Activated CD8-positive, alpha-beta memory T cell treated with anti-CD3 and anti-CD28 coated beads for 24 hours (primary cell): ENCODE measurements around the gene SELENOS.

Source experiments
- DNase-seq: peaks from one replicate; pipeline ENCODE4 v3.0.0-alpha.2; 2020

Gene SELENOS

GRCh38 chr15:101277038-101277822, at the start of gene SELENOS:
TSS of gene SELENOS (minus strand) at chr15:101277485. CDS start at chr15:101277417, 68 bp downstream.
- DNase-seq: peak; percentile 94

GRCh38 chr15:101326462-101327146, 49.3 kb upstream of the SELENOS start:
- DNase-seq: no peak

- DNase-seq: no peak
These were observed 48.7 kb upstream of the SELENOS start for GRCh38 chr15:101326026-101326315.

GRCh38 chr15:101325263-101326025, 48.2 kb upstream of the SELENOS start:
- DNase-seq: no peak

- DNase-seq: no peak
These were observed 47.4 kb upstream of the SELENOS start for GRCh38 chr15:101324524-101325177.

- no peak for DNase-seq
These were observed 46.7 kb upstream of the SELENOS start for GRCh38 chr15:101323793-101324523.

- DNase-seq: no peak
These were observed 45.7 kb upstream of the SELENOS start for GRCh38 chr15:101322854-101323477.

GRCh38 chr15:101322016-101322695, 44.9 kb upstream of the SELENOS start:
- DNase-seq: no peak

- peak; percentile 80 for DNase-seq
These were observed 43.3 kb upstream of the SELENOS start for GRCh38 chr15:101320501-101321052.

GRCh38 chr15:101318839-101319238, 41.6 kb upstream of the SELENOS start:
- DNase-seq: no peak

- no peak for DNase-seq
These were observed 41.0 kb upstream of the SELENOS start for GRCh38 chr15:101318147-101318819.

GRCh38 chr15:101317336-101317872, 40.1 kb upstream of the SELENOS start:
- no peak for DNase-seq

GRCh38 chr15:101316529-101316928, 39.2 kb upstream of the SELENOS start:
- DNase-seq: no peak

- DNase-seq: no peak
These were observed 38.5 kb upstream of the SELENOS start for GRCh38 chr15:101315736-101316135.

GRCh38 chr15:101314336-101315125, 37.2 kb upstream of the SELENOS start:
- DNase-seq: no peak

- DNase-seq: no peak
These were observed 35.9 kb upstream of the SELENOS start for GRCh38 chr15:101313041-101313761.

GRCh38 chr15:101310508-101310907, 33.2 kb upstream of the SELENOS start:
- no peak for DNase-seq

GRCh38 chr15:101310161-101310480, 32.8 kb upstream of the SELENOS start:
- no peak for DNase-seq
